HCT116 (cell line): Measurements from ENCODE around the gene ARMC8. TPM values are rescaled to one million over a fixed set of nuclear protein-coding genes. Genes with fewer than 3 reads are reported as not detected.

ENCODE experiments used
- ATAC-seq: fragments of 200-7000 bp; cut with Tn5 transposase; 2 replicates; pipeline ENCODE4 v1.9.1; 2020; ENCODE audit warnings: mild to moderate bottlenecking, moderate library complexity
- BruUV-seq: library from RNA; stranded (reverse); fragments of 400-500 nt; replicated peaks from 2 replicates; lab custom pipeline; 2021; lab: Mats Ljungman, UMichigan
- CTCF ChIA-PET: fragments of 300-600 bp; sonication (Branson Sonifier 250); formaldehyde crosslinking; loops from one replicate; lab custom pipeline; 2021; ENCODE audit warnings: antibody characterized with exemption; lab: Charles Lee
- POLR2A ChIA-PET: fragments of 300-600, 350-600 bp; sonication (Branson Sonifier 250); formaldehyde crosslinking; loops from one replicate; lab custom pipeline; 2021; ENCODE audit warnings: antibody characterized with exemption; lab: Charles Lee
- RAD21 ChIA-PET, 2 experiments: fragments of 300-600 bp; sonication (Branson Sonifier 250); formaldehyde crosslinking; loops; one replicate each; lab custom pipeline; 2023; ENCODE audit warnings: low total read pairs in 2 of 2; ENCODE audit not compliant: uncharacterized antibody in 2 of 2, unreplicated experiment in 2 of 2, low non-redundant PET in 1 of 2; lab: Charles Lee
- DNase-seq: peaks from one replicate; pipeline ENCODE4 v3.0.0-alpha.2; 2010; ENCODE audit warnings: low read depth, low spot score
- H2AFZ ChIP-seq: fragments of 200-600 bp; shearing (Covaris generic), sonication (generic); 2 replicates; pipeline ENCODE4 v1.6.1; 2017; ENCODE audit warnings: low read depth, mixed run types, mixed read lengths, antibody characterized with exemption, low read length; ENCODE audit not compliant: poor library complexity, severe bottlenecking
- H3K27ac ChIP-seq: 2 replicates; pipeline ENCODE4 v1.5.1; 2012; ENCODE audit warnings: low read depth, low read length
- H3K27me3 ChIP-seq: fragments of 200-600 bp; sonication (generic); 2 replicates; pipeline ENCODE4 v1.6.1; 2016; ENCODE audit warnings: mixed run types, low read length, mixed read lengths; ENCODE audit not compliant: insufficient read depth
- H3K36me3 ChIP-seq, 2 experiments: fragments of 200-500 bp in 1 of 2; fragments of 200-600 bp in 1 of 2; sonication (Bioruptor generic) in 1 of 2; sonication (generic) in 1 of 2; 2 replicates each; pipeline versions ENCODE4 v1.5.1 to v1.6.1; 2014 to 2016; ENCODE audit warnings: low read length in 2 of 2, inconsistent platforms in 1 of 2, mixed read lengths in 1 of 2, mixed run types in 1 of 2; ENCODE audit not compliant: insufficient read depth in 2 of 2, control insufficient read depth in 1 of 2
- H3K4me1 ChIP-seq, 2 experiments: fragments of 200-600 bp in 1 of 2; sonication (generic) in 1 of 2; 2 replicates each; pipeline versions ENCODE4 v1.5.1 to v1.6.1; 2012 to 2017; ENCODE audit warnings: low read length in 2 of 2, inconsistent platforms in 1 of 2, mild to moderate bottlenecking in 1 of 2, mixed read lengths in 1 of 2, mixed run types in 1 of 2, moderate library complexity in 1 of 2; ENCODE audit not compliant: insufficient read depth in 2 of 2, control insufficient read depth in 1 of 2
- H3K4me2 ChIP-seq: fragments of 200-600 bp; sonication (generic); 2 replicates; pipeline ENCODE4 v1.6.1; 2017; ENCODE audit warnings: mixed run types, low read length, mixed read lengths
- H3K4me3 ChIP-seq, 2 experiments: fragments of 200-600 bp in 1 of 2; sonication (generic) in 1 of 2; replicated peaks in 1 of 2; 2 replicates each; pipeline ENCODE4 v1.5.1; 2011 to 2016; ENCODE audit warnings: low read length in 2 of 2, control low read depth in 1 of 2, low read depth in 1 of 2, mild to moderate bottlenecking in 1 of 2, mixed read lengths in 1 of 2, mixed run types in 1 of 2
- H3K79me2 ChIP-seq: fragments of 200-600 bp; sonication (generic); 2 replicates; pipeline ENCODE4 v1.6.1; 2017; ENCODE audit warnings: mild to moderate bottlenecking, mixed run types, low read length, moderate library complexity, mixed read lengths; ENCODE audit not compliant: insufficient read depth
- H3K9ac ChIP-seq: fragments of 200-600 bp; sonication (generic); 2 replicates; pipeline ENCODE4 v1.6.1; 2016; ENCODE audit warnings: low read length, mixed read lengths
- H3K9me2 ChIP-seq: fragments of 200-600 bp; sonication (generic), shearing (Covaris generic); 2 replicates; pipeline ENCODE4 v1.6.1; 2017; ENCODE audit warnings: mixed run types, mild to moderate bottlenecking, moderate library complexity; ENCODE audit not compliant: insufficient read depth
- H3K9me3 ChIP-seq, 2 experiments: fragments of 200-500 bp in 1 of 2; fragments of 200-600 bp in 1 of 2; sonication (Bioruptor generic) in 1 of 2; sonication (generic) in 1 of 2; 2 replicates each; pipeline ENCODE4 v1.6.1; 2014 to 2017; ENCODE audit warnings: low read length in 2 of 2, mixed read lengths in 2 of 2, inconsistent platforms in 1 of 2, low read depth in 1 of 2, mild to moderate bottlenecking in 1 of 2, mixed run types in 1 of 2, moderate library complexity in 1 of 2; ENCODE audit not compliant: control insufficient read depth in 1 of 2, insufficient read depth in 1 of 2
- H4K20me1 ChIP-seq: fragments of 200-600 bp; sonication (generic), shearing (Covaris generic); 2 replicates; pipeline ENCODE4 v1.6.1; 2017; ENCODE audit warnings: mixed run types, mild to moderate bottlenecking, moderate library complexity; ENCODE audit not compliant: insufficient read depth
- ATF3 ChIP-seq: IDR thresholded peaks from 2 replicates; pipeline ENCODE4 v1.6.1; 2012
- CEBPB ChIP-seq: IDR thresholded peaks from 2 replicates; pipeline ENCODE4 v1.6.1; 2012; ENCODE audit warnings: low read depth
- EGR1 ChIP-seq: IDR thresholded peaks from 2 replicates; pipeline ENCODE4 v1.6.1; 2012; ENCODE audit warnings: low read depth
- ELF1 ChIP-seq: IDR thresholded peaks from 2 replicates; pipeline ENCODE4 v1.6.1; 2012; ENCODE audit warnings: low read depth, borderline replicate concordance
- FOSL1 ChIP-seq: IDR thresholded peaks from 2 replicates; pipeline ENCODE4 v1.6.1; 2012; ENCODE audit warnings: low read depth
- JUND ChIP-seq: IDR thresholded peaks from 2 replicates; pipeline ENCODE4 v1.6.1; 2012
- POLR2A ChIP-seq: IDR thresholded peaks from 2 replicates; pipeline ENCODE4 v1.7.0; 2011; ENCODE audit warnings: borderline replicate concordance; ENCODE audit not compliant: insufficient read depth, insufficient read length; ENCODE audit errors: extremely low read depth
- POLR2AphosphoS5 ChIP-seq: IDR thresholded peaks from 2 replicates; pipeline ENCODE4 v1.6.1; 2011; ENCODE audit warnings: mild to moderate bottlenecking, low read depth, low read length, moderate library complexity
- REST ChIP-seq: IDR thresholded peaks from 2 replicates; pipeline ENCODE4 v1.6.1; 2012; ENCODE audit warnings: low read depth
- SIN3A ChIP-seq: IDR thresholded peaks from 2 replicates; pipeline ENCODE4 v1.6.1; 2012; ENCODE audit warnings: low read depth
- SP1 ChIP-seq: IDR thresholded peaks from 2 replicates; pipeline ENCODE4 v1.6.1; 2012; ENCODE audit warnings: low read depth
- SRF ChIP-seq: IDR thresholded peaks from 2 replicates; pipeline ENCODE4 v1.6.1; 2012; ENCODE audit warnings: low read depth
- YY1 ChIP-seq: IDR thresholded peaks from 2 replicates; pipeline ENCODE4 v1.6.1; 2011; ENCODE audit warnings: low read length, low read depth, moderate library complexity, mild to moderate bottlenecking; ENCODE audit not compliant: insufficient replicate concordance; ENCODE audit errors: extremely low read depth
- ZFX ChIP-seq: fragments of 450-650 bp; IDR thresholded peaks from 2 replicates; pipeline ENCODE4 v1.6.1; 2017
- ZNF274 ChIP-seq: fragments of 200-500 bp; sonication (Bioruptor generic); IDR thresholded peaks from 2 replicates; pipeline ENCODE4 v1.6.1; 2014; ENCODE audit warnings: mild to moderate bottlenecking, low read depth, low read length, inconsistent platforms
- intact Hi-C: fragments of 100-400 bp; cut with micrococcal nuclease; formaldehyde crosslinking; loops from 2 replicates; pipeline ENCODE4 v1.10.0; 2022
- total RNA-seq: library from RNA; stranded (reverse); gene quantifications from one replicate; pipeline ENCODE4 v1.2.1, GENCODE V29; 2021; ENCODE audit not compliant: unreplicated experiment
- TF ChIP-seq, protein P1 (sequence below): IDR thresholded peaks from 2 replicates; pipeline ENCODE4 v1.6.1; 2011; ENCODE audit warnings: mild to moderate bottlenecking, low read length, moderate library complexity; ENCODE audit not compliant: insufficient replicate concordance; ENCODE audit errors: extremely low read depth
- TF ChIP-seq, protein P2 (sequence below), 3 experiments: fragments of 200-600 bp in 1 of 3; sonication (generic) in 1 of 3; IDR thresholded peaks in 2 of 3; conservative IDR thresholded peaks in 1 of 3; 2 replicates each; pipeline ENCODE4 v1.5.1; 2012 to 2017; ENCODE audit warnings: low read depth in 2 of 3, low read length in 2 of 3, antibody characterized with exemption in 1 of 3, borderline replicate concordance in 1 of 3, control low read depth in 1 of 3, mild to moderate bottlenecking in 1 of 3, mixed read lengths in 1 of 3, mixed run types in 1 of 3, moderate library complexity in 1 of 3; ENCODE audit not compliant: insufficient read depth in 1 of 3
- TF ChIP-seq, protein P3 (sequence below): IDR thresholded peaks from 2 replicates; pipeline ENCODE4 v1.6.1; 2012

ARMC8 gene
- total RNA-seq, 1 experiment from 2014 or later, result 36.2 TPM

DNA sequence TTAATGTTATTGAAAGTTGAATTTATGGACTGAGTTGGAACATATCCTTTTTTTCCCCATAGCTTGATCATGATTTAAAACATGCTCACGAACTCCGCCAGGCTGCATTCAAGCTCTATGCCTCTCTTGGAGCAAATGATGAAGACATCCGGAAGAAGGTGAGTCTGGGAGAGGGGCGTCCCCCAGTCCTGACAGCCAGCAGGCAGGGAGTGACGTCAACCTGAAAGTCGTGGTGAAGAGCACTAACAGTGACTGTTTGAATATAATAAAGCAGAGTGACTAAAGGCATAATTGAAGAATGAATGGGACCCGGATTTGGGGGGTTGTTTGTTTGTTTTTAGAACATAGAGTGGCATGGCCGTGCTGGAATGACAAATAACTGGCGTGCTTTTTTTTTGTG lies 57.9 kb downstream of the ARMC8 start:
- no peaks in the 10 kb centered on the region for H3K27me3 ChIP-seq
- TF ChIP-seq CEBPB (no peak), ZFX (no peak), FOSL1 (no peak), SIN3A (no peak), ZNF274 (no peak), SP1 (no peak), POLR2A (no peak), EGR1 (no peak), ELF1 (no peak), JUND (no peak), POLR2AphosphoS5 (no peak), YY1 (no peak), SRF (no peak), REST (no peak), ATF3 (no peak)
- TF ChIP-seq, protein P1, sequence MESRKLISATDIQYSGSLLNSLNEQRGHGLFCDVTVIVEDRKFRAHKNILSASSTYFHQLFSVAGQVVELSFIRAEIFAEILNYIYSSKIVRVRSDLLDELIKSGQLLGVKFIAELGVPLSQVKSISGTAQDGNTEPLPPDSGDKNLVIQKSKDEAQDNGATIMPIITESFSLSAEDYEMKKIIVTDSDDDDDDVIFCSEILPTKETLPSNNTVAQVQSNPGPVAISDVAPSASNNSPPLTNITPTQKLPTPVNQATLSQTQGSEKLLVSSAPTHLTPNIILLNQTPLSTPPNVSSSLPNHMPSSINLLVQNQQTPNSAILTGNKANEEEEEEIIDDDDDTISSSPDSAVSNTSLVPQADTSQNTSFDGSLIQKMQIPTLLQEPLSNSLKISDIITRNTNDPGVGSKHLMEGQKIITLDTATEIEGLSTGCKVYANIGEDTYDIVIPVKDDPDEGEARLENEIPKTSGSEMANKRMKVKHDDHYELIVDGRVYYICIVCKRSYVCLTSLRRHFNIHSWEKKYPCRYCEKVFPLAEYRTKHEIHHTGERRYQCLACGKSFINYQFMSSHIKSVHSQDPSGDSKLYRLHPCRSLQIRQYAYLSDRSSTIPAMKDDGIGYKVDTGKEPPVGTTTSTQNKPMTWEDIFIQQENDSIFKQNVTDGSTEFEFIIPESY, result no peak
- TF ChIP-seq, protein P2, sequence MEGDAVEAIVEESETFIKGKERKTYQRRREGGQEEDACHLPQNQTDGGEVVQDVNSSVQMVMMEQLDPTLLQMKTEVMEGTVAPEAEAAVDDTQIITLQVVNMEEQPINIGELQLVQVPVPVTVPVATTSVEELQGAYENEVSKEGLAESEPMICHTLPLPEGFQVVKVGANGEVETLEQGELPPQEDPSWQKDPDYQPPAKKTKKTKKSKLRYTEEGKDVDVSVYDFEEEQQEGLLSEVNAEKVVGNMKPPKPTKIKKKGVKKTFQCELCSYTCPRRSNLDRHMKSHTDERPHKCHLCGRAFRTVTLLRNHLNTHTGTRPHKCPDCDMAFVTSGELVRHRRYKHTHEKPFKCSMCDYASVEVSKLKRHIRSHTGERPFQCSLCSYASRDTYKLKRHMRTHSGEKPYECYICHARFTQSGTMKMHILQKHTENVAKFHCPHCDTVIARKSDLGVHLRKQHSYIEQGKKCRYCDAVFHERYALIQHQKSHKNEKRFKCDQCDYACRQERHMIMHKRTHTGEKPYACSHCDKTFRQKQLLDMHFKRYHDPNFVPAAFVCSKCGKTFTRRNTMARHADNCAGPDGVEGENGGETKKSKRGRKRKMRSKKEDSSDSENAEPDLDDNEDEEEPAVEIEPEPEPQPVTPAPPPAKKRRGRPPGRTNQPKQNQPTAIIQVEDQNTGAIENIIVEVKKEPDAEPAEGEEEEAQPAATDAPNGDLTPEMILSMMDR (IDR thresholded peaks at IDR 0.05 in 2 of 3, conservative IDR thresholded peaks at IDR 0.05 in 1 of 3; ENCODE audit: borderline replicate concordance in 1 of 3, insufficient read depth in 1 of 3, low read depth in 2 of 3, low read length in 2 of 3), result no peak
- TF ChIP-seq, protein P3, sequence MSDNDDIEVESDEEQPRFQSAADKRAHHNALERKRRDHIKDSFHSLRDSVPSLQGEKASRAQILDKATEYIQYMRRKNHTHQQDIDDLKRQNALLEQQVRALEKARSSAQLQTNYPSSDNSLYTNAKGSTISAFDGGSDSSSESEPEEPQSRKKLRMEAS, result no peak
- H3K9ac ChIP-seq, result no peak overlapping the region
- no peaks in the 10 kb centered on the region for H3K4me1 ChIP-seq
- no peaks in the 10 kb centered on the region for H3K79me2 ChIP-seq
- peaks cover 3 to 18% of the 10 kb centered on the region in 2 experiments; a peak in 3 of 4 replicates for H3K36me3 ChIP-seq
- ChIA-PET RAD21 (no interaction called here), CTCF (no interaction called here), POLR2A (no interaction called here)
- intact Hi-C loops, result no loop called here
- H3K4me2 ChIP-seq, result no peak overlapping the region
- H4K20me1 ChIP-seq, result no peaks in the 10 kb centered on the region
- no peak overlapping the region for H3K4me3 ChIP-seq
- DNase-seq (no peak), ATAC-seq (no peak)
- BruUV-seq, result no TSS peak
- H3K27ac ChIP-seq, result no peak overlapping the region
- H3K9me3 ChIP-seq, result no peaks in the 10 kb centered on the region
- no peak overlapping the region for H2AFZ ChIP-seq
- H3K9me2 ChIP-seq, result no peaks in the 10 kb centered on the region
